GM12874 (cell line): ENCODE measurements around the gene PTPN13.

Experiments
- TF ChIP-seq, protein P1 (sequence below): IDR thresholded peaks from 2 replicates; pipeline ENCODE4 v1.5.1; 2011; ENCODE audit warnings: low read depth, mild to moderate bottlenecking, control low read depth, low read length, moderate library complexity; ENCODE audit not compliant: insufficient read depth

Gene PTPN13, protein sequence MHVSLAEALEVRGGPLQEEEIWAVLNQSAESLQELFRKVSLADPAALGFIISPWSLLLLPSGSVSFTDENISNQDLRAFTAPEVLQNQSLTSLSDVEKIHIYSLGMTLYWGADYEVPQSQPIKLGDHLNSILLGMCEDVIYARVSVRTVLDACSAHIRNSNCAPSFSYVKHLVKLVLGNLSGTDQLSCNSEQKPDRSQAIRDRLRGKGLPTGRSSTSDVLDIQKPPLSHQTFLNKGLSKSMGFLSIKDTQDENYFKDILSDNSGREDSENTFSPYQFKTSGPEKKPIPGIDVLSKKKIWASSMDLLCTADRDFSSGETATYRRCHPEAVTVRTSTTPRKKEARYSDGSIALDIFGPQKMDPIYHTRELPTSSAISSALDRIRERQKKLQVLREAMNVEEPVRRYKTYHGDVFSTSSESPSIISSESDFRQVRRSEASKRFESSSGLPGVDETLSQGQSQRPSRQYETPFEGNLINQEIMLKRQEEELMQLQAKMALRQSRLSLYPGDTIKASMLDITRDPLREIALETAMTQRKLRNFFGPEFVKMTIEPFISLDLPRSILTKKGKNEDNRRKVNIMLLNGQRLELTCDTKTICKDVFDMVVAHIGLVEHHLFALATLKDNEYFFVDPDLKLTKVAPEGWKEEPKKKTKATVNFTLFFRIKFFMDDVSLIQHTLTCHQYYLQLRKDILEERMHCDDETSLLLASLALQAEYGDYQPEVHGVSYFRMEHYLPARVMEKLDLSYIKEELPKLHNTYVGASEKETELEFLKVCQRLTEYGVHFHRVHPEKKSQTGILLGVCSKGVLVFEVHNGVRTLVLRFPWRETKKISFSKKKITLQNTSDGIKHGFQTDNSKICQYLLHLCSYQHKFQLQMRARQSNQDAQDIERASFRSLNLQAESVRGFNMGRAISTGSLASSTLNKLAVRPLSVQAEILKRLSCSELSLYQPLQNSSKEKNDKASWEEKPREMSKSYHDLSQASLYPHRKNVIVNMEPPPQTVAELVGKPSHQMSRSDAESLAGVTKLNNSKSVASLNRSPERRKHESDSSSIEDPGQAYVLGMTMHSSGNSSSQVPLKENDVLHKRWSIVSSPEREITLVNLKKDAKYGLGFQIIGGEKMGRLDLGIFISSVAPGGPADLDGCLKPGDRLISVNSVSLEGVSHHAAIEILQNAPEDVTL (N-terminal part only)

DNA sequence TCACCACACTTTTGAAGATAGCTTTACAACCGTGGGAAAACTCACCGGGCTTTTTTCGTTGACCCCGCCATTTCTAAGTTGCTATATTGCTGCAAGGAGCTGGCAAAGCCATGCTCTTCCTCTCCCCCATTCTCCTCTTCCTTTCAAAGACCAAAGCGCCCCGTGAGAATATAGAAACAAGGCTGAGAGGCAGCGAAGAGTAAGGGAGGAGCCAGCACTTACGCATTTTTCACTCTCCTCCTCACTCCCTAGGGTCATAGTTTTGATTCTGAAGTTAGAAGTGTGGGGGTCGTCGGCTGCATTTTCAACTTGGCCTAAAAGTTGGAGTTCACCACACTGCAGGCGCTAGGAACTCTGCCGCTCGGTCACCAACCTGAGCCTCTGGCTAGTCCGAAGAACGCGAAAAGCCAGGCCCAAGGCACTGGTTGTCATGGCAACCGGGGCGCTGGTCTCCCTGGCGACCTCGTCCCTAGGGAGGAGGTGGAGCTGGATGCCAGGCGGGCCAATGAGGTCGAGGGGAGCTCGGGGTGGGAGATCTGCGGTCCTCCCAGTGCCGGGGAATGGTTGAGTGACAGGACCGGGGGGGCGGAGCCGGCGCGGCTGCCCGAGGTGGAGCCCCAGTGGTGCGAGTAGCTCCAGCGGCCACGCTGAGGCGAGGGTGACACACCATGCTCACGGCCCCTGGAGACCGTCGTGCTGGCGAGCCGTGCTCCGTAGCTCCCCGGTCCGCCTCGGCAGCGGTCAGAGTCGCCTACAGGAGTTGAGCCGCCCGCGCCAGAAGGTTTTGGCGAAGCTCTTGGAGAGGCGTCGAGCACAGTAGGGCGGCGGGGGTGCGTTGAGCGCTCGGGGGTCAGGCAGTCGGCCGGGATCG is at the start of gene PTPN13:
Gene PTPN13, plus strand, starts transcription at position 628 of the 871 bp plus-strand sequence. CDS start 40,942 bp downstream, outside the sequence.
- TF ChIP-seq, protein P1, sequence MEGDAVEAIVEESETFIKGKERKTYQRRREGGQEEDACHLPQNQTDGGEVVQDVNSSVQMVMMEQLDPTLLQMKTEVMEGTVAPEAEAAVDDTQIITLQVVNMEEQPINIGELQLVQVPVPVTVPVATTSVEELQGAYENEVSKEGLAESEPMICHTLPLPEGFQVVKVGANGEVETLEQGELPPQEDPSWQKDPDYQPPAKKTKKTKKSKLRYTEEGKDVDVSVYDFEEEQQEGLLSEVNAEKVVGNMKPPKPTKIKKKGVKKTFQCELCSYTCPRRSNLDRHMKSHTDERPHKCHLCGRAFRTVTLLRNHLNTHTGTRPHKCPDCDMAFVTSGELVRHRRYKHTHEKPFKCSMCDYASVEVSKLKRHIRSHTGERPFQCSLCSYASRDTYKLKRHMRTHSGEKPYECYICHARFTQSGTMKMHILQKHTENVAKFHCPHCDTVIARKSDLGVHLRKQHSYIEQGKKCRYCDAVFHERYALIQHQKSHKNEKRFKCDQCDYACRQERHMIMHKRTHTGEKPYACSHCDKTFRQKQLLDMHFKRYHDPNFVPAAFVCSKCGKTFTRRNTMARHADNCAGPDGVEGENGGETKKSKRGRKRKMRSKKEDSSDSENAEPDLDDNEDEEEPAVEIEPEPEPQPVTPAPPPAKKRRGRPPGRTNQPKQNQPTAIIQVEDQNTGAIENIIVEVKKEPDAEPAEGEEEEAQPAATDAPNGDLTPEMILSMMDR, result peak; percentile 23; the same call in 1 of the 2 replicates

DNA sequence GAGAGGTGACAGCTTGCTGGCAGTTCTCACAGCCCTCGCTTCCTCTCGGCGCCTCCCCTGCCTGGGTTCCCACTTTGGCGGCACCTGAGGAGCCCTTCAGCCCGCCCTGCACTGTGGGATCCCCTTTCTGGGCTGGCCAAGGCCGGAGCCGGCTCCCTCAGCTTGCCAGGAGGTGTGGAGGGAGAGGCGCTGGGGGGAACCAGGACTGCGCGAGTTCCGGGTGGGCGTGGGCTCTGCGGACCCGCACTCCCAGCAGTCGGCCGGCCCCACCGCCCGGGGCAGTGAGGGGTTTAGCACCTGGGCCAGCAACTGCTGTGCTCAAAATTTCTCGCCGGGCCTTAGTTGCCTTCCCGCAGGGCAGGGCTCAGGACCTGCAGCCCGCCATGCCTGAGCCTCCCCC is 47.0 kb upstream of the PTPN13 start:
- TF ChIP-seq, protein P1, result no peak

- TF ChIP-seq, protein P1, result no peak
These were observed 44.8 kb upstream of the PTPN13 start for GRCh38 chr4:86549163-86549788.

- TF ChIP-seq, protein P1, result no peak
These were observed 42.7 kb upstream of the PTPN13 start for GRCh38 chr4:86551387-86551786.

DNA sequence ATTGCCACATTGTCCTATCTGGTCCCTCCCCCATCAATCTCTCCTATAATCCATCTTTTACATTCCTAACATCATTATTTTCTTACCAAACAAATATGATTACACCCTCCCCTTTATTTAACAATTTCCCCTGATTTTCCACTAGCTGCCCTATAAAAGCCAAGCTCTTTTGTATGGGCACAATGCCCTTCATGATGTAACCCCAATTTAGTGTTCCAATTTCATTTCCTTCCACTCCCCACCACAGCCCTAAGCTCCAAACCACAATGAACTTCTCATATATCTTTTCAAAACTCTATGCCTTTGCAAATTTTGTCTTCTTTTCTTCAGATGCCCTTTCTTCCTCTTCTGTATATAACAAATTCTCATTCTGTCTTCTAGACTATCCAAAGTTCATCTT is 39.5 kb upstream of the PTPN13 start:
- TF ChIP-seq, protein P1, result no peak

- TF ChIP-seq, protein P1, result no peak
These were observed 37.2 kb upstream of the PTPN13 start for GRCh38 chr4:86556791-86557415.
